Fibroblast of skin of back (primary cell): ENCODE results near the gene ACE.

Experiments
- DNase-seq: peaks from one replicate; pipeline ENCODE4 v3.0.0-alpha.2; 2013

Gene ACE

GRCh38 chr17:63517825-63518534 is 41.1 kb downstream of the ACE start:
- DNase-seq, result no peak

GRCh38 chr17:63519116-63519881 is 42.4 kb downstream of the ACE start:
- no peak for DNase-seq

- DNase-seq, result no peak
These were observed 43.4 kb downstream of the ACE start for GRCh38 chr17:63519972-63520882.

GRCh38 chr17:63523253-63523855 is 46.5 kb downstream of the ACE start, which contains the start of gene KCNH6:
TSS of gene KCNH6 (plus strand) at chr17:63523358. CDS start at chr17:63523414, 56 bp downstream.
- no peak for DNase-seq

GRCh38 chr17:63524051-63524450 is 47.2 kb downstream of the ACE start:
- DNase-seq, result no peak

GRCh38 chr17:63525190-63525946 is 48.5 kb downstream of the ACE start:
- no peak for DNase-seq

- no peak for DNase-seq
These were observed 50.0 kb downstream of the ACE start for GRCh38 chr17:63526861-63527260.

GRCh38 chr17:63528183-63528582 is 51.3 kb downstream of the ACE start:
- no peak for DNase-seq

GRCh38 chr17:63529711-63530556 is 53.1 kb downstream of the ACE start:
- no peak for DNase-seq

- DNase-seq, result no peak
These were observed 53.7 kb downstream of the ACE start for GRCh38 chr17:63530557-63531021.

GRCh38 chr17:63531022-63531965 is 54.4 kb downstream of the ACE start:
- DNase-seq, result no peak

GRCh38 chr17:63533433-63534077 is 56.7 kb downstream of the ACE start:
- no peak for DNase-seq

GRCh38 chr17:63534078-63534570 is 57.3 kb downstream of the ACE start:
- no peak for DNase-seq

GRCh38 chr17:63534816-63535455 is 58.1 kb downstream of the ACE start:
- DNase-seq, result no peak

GRCh38 chr17:63535640-63536039 is 58.8 kb downstream of the ACE start:
- DNase-seq, result no peak

- no peak for DNase-seq
These were observed 60.1 kb downstream of the ACE start for GRCh38 chr17:63537001-63537400.

GRCh38 chr17:63537991-63538692 is 61.3 kb downstream of the ACE start:
- no peak for DNase-seq
